ENCODE results near the gene UBAC2.

UBAC2 gene

DNA sequence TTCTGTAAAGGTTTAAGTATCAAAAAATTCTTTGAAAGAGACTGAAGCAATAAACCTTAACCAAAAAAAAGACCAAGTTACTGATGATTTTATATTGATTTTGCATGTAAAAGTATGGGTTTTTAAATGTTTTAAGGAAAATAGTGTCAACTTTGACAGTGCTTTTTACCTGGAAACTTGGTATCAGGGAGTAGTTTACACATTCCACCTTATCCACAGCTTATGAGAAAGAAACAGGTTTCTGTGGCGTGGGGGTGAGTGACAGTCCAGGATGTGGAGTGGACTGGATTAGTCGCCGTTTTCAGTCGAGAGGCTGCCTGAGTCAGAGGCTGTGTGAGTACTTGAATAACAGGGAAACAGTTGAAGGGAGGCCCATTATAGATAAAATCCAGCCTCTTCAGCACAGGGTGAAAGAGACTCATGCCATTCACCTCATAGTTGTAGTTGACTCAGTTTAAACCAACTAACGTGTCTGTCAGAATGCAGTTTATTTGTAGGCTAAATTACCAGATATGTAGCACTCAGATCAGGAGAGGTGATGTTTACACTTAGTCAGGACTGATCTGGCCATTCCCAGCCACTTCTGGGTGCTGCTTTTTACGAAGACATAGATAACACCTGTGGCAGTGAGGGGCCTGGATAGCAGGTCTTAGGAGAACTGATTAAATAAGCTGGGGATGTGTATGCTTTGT is 107.1 kb downstream of the UBAC2 start:
- H3K27me3 ChIP-seq (ENCODE audit: low read depth): no peaks in the 10 kb centered on the region
- H3K36me3 ChIP-seq (replicated peaks): no peaks in the 10 kb centered on the region
- H3K4me1 ChIP-seq: peaks cover 16% of the 10 kb centered on the region
- no peaks in the 10 kb centered on the region for H3K9me3 ChIP-seq
- no peak overlapping the region for H3K4me3 ChIP-seq
- no peak for DNase-seq (ENCODE audit: low spot score in 2 of 2)
- in situ Hi-C loops (cut with MboI; ENCODE audit: low sequenced_read_pairs): no loop called here

DNA sequence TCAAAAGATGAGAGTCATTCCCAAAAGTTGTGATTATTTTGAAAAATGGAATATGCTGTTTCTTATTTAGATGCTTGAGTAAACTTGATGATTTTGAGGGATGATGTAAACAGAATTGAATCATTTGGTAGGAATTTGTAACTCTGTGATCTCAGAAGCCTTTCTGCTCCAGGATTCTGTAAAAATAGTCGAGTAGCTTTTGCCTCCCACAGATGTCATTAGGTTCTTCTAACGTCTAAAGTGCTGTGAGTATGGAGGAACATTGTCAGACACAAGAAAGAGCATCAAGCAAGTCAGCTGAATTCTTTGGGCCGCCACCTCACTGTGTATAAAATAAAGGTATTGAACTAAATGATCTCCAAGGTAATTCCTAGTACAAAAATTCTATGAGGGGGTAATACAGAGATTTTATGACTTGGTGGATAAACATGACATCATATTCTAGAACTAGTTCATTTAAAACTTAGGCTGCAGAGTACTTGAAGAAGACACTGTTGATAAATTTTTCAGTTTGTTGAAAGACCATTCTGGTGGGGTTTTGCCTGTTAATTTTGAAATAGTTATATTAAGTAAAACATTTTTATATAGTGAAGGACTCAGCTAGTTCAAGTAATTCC is 107.9 kb downstream of the UBAC2 start:
- Histone ChIP-seq H3K9me3 (no peaks in the 10 kb centered on the region), H3K27me3 (ENCODE audit: low read depth) (no peaks in the 10 kb centered on the region), H3K36me3 (replicated peaks) (no peaks in the 10 kb centered on the region), H3K4me3 (no peak overlapping the region), H3K4me1 (peaks cover 16% of the 10 kb centered on the region)
- no peak for DNase-seq (ENCODE audit: low spot score in 2 of 2)
- in situ Hi-C loops (cut with MboI; ENCODE audit: low sequenced_read_pairs): no loop called here

- H3K27me3 ChIP-seq (ENCODE audit: low read depth): no peaks in the 10 kb centered on the region
- H3K9me3 ChIP-seq: no peaks in the 10 kb centered on the region
- no peak for DNase-seq (ENCODE audit: low spot score in 2 of 2)
- peaks cover 16% of the 10 kb centered on the region for H3K4me1 ChIP-seq
- in situ Hi-C loops (cut with MboI; ENCODE audit: low sequenced_read_pairs): no loop called here
- H3K36me3 ChIP-seq (replicated peaks): no peaks in the 10 kb centered on the region
- no peak overlapping the region for H3K4me3 ChIP-seq
Observed at GRCh38 chr13:99310382-99311031, 109.9 kb downstream of the UBAC2 start.

- in situ Hi-C loops (cut with MboI; ENCODE audit: low sequenced_read_pairs): no loop called here
- H3K4me1 ChIP-seq: peaks cover 10% of the 10 kb centered on the region
- DNase-seq (ENCODE audit: low spot score in 2 of 2): no peak
- no peaks in the 10 kb centered on the region for H3K27me3 ChIP-seq (ENCODE audit: low read depth)
- H3K36me3 ChIP-seq (replicated peaks): no peaks in the 10 kb centered on the region
- no peaks in the 10 kb centered on the region for H3K9me3 ChIP-seq
- H3K4me3 ChIP-seq: no peak overlapping the region
Observed at GRCh38 chr13:99311137-99311536, 110.5 kb downstream of the UBAC2 start.

DNA sequence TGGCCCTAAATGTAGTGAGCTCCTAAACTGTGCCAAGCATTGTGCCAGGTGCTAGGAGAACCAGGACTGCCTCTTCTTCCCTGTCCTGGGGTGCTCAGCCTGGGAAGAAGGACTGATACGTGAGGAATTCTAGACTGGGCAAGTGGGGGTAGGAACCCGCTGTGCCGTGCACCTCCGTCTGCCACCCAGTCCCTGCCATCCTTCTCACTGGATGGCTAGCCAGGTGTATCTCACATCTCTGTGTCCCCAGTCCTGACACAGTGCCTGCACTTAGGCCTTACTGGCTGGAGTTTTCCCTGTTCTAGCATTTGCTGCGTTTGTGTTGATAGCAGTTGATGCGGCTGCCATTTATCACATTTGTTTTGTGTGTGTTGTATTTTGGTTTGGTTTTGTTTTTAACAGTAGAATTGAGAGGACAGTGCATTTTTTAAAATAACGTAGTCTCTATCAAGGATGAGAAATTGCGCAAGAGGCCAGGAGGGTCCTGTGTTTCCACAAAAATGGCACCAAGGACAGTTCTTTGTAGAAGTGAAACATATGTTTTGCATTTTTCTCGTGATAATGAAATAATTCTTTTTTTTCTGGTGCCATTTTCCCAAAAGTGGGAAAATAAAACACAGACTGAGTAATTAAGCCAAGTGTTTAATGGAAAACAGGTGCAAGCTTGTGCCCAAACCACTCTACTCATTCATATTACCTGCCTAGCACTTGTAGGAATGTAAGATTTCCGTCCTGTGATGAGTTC is 111.3 kb downstream of the UBAC2 start:
- in situ Hi-C loops (cut with MboI; ENCODE audit: low sequenced_read_pairs): no loop called here
- Histone ChIP-seq H3K36me3 (replicated peaks) (no peaks in the 10 kb centered on the region), H3K4me1 (peaks cover 2% of the 10 kb centered on the region), H3K9me3 (no peaks in the 10 kb centered on the region), H3K27me3 (ENCODE audit: low read depth) (no peaks in the 10 kb centered on the region), H3K4me3 (no peak overlapping the region)
- DNase-seq (ENCODE audit: low spot score in 2 of 2): no peak

DNA sequence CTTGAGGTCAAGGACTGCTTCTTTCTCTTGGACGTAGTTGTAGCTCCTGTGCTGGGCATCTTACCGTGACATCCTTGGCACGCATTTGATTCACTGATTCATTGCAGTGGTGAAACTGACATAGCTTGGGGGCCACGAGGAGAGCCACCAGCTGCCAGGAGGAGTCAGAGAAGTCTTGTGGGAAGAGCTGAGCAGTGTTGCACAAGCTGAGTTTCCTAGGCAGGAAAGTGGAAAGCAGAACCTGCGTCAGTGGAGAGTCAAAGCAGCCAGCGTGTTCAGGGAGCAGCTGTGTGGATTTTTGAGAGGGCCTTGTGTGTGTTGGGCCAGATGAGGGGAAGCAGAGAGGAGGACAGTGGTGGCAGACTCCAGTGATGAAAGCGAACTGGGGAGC is 111.8 kb downstream of the UBAC2 start:
- no peaks in the 10 kb centered on the region for H3K27me3 ChIP-seq (ENCODE audit: low read depth)
- no peak for DNase-seq (ENCODE audit: low spot score in 2 of 2)
- no peaks in the 10 kb centered on the region for H3K9me3 ChIP-seq
- H3K4me1 ChIP-seq: no peaks in the 10 kb centered on the region
- no peaks in the 10 kb centered on the region for H3K36me3 ChIP-seq (replicated peaks)
- in situ Hi-C loops (cut with MboI; ENCODE audit: low sequenced_read_pairs): no loop called here
- no peak overlapping the region for H3K4me3 ChIP-seq

DNA sequence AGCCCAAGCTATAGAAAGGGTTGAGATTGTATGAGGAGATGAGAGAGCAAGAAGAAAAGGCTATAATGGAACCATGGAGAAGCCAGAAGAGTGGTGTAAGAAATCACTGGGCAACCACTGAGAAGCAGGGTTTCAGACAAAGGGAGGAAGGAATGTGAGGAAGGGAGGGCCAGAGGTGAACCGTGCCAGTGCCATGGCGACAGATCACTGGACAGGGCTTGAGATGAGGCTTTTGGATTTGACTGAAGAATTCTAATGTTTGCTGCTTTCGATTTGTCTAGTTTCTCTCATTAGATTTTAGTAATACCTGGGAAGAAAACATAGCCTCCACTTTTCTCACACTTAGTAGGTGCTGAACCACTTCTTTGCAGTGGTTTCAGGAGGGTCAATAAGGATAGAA is 112.8 kb downstream of the UBAC2 start:
- no peaks in the 10 kb centered on the region for H3K4me1 ChIP-seq
- DNase-seq (ENCODE audit: low spot score in 2 of 2): no peak

DNA sequence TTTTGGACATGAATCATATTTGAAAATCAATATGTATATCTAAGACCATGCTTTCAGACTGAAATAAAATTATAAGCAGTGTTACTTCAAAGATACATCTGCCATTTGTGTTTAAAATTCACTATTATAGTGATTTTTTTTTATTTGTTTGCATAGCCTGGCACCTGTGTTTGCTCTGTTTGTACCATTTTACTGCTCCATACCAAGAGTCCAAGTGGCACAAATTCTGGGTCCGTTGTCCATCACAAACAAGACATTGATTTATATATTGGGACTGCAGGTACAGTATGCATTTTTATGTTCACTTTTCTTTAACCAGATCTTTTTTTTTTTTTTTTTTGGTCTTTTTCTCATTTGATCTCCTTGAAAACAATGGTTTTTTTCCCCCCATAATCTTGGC is 113.3 kb downstream of the UBAC2 start:
- in situ Hi-C loops (cut with MboI; ENCODE audit: low sequenced_read_pairs): no loop called here
- no peaks in the 10 kb centered on the region for H3K4me1 ChIP-seq

More for the DNA sequence above, 112.8 kb downstream of the UBAC2 start:
- Histone ChIP-seq H3K9me3 (no peaks in the 10 kb centered on the region), H3K4me3 (no peak overlapping the region), H3K27me3 (ENCODE audit: low read depth) (no peaks in the 10 kb centered on the region), H3K36me3 (replicated peaks) (no peaks in the 10 kb centered on the region)
- in situ Hi-C loops (cut with MboI; ENCODE audit: low sequenced_read_pairs): no loop called here

GRCh38 chr13:99314640-99315176 is 114.1 kb downstream of the UBAC2 start:
- in situ Hi-C loops (cut with MboI; ENCODE audit: low sequenced_read_pairs): no loop called here
- no peaks in the 10 kb centered on the region for H3K4me1 ChIP-seq
- DNase-seq (ENCODE audit: low spot score in 2 of 2): no peak

More for the DNA sequence above, 113.3 kb downstream of the UBAC2 start:
- no peaks in the 10 kb centered on the region for H3K36me3 ChIP-seq (replicated peaks)
- H3K27me3 ChIP-seq (ENCODE audit: low read depth): no peaks in the 10 kb centered on the region
- H3K9me3 ChIP-seq: no peaks in the 10 kb centered on the region
- H3K4me3 ChIP-seq: no peak overlapping the region
- no peak for DNase-seq (ENCODE audit: low spot score in 2 of 2)

GRCh38 chr13:99315186-99315585 is 114.5 kb downstream of the UBAC2 start:
- no peak for DNase-seq (ENCODE audit: low spot score in 2 of 2)
- Histone ChIP-seq H3K4me3 (no peak overlapping the region), H3K4me1 (no peaks in the 10 kb centered on the region), H3K9me3 (no peaks in the 10 kb centered on the region), H3K27me3 (ENCODE audit: low read depth) (no peaks in the 10 kb centered on the region), H3K36me3 (replicated peaks) (no peaks in the 10 kb centered on the region)
- in situ Hi-C loops (cut with MboI; ENCODE audit: low sequenced_read_pairs): no loop called here

More at GRCh38 chr13:99314640-99315176, 114.1 kb downstream of the UBAC2 start:
- Histone ChIP-seq H3K36me3 (replicated peaks) (no peaks in the 10 kb centered on the region), H3K27me3 (ENCODE audit: low read depth) (no peaks in the 10 kb centered on the region), H3K9me3 (no peaks in the 10 kb centered on the region), H3K4me3 (no peak overlapping the region)

- no peak for DNase-seq (ENCODE audit: low spot score in 2 of 2)
- Histone ChIP-seq H3K9me3 (no peaks in the 10 kb centered on the region), H3K4me1 (no peaks in the 10 kb centered on the region), H3K36me3 (replicated peaks) (no peaks in the 10 kb centered on the region), H3K4me3 (no peak overlapping the region), H3K27me3 (ENCODE audit: low read depth) (no peaks in the 10 kb centered on the region)
- in situ Hi-C loops (cut with MboI; ENCODE audit: low sequenced_read_pairs): no loop called here
Observed at GRCh38 chr13:99316224-99316623, 115.6 kb downstream of the UBAC2 start.

- in situ Hi-C loops (cut with MboI; ENCODE audit: low sequenced_read_pairs): no loop called here
Observed at GRCh38 chr13:99316657-99317256, 116.1 kb downstream of the UBAC2 start.

GRCh38 chr13:99320693-99321481 is 120.2 kb downstream of the UBAC2 start:
- Histone ChIP-seq H3K4me1 (no peaks in the 10 kb centered on the region), H3K9me3 (no peaks in the 10 kb centered on the region), H3K27me3 (ENCODE audit: low read depth) (no peaks in the 10 kb centered on the region), H3K4me3 (no peak overlapping the region), H3K36me3 (replicated peaks) (no peaks in the 10 kb centered on the region)
- in situ Hi-C loops (cut with MboI; ENCODE audit: low sequenced_read_pairs): no loop called here
- no peak for DNase-seq (ENCODE audit: low spot score in 2 of 2)

More at GRCh38 chr13:99316657-99317256, 116.1 kb downstream of the UBAC2 start:
- H3K9me3 ChIP-seq: no peaks in the 10 kb centered on the region
- no peak for DNase-seq (ENCODE audit: low spot score in 2 of 2)
- no peak overlapping the region for H3K4me3 ChIP-seq
- H3K27me3 ChIP-seq (ENCODE audit: low read depth): no peaks in the 10 kb centered on the region
- no peaks in the 10 kb centered on the region for H3K36me3 ChIP-seq (replicated peaks)
- H3K4me1 ChIP-seq: no peaks in the 10 kb centered on the region
